K562 (cell line): Measurements from ENCODE around the gene RNF187. TPM values are rescaled to one million over a fixed set of nuclear protein-coding genes. Genes with fewer than 3 reads are reported as not detected.
A peak's percentile ranks its signal among the peaks of the same experiment; 100 is the strongest.

Experiments
- ATAC-seq: fragments of 200-7000 bp; cut with Tn5 transposase; 3 replicates; pipeline ENCODE4 v1.9.1; 2020; ENCODE audit warnings: moderate library complexity
- Bru-seq: library from RNA; stranded (reverse); fragments of 400-500 nt; gene quantifications from one replicate; lab custom pipeline; 2021; lab: Mats Ljungman, UMichigan
- BruChase-seq, 2 experiments: library from RNA; stranded (reverse); fragments of 400-500 nt; gene quantifications; one replicate each; lab custom pipeline; 2021; lab: Mats Ljungman, UMichigan
- BruUV-seq: library from RNA; stranded (reverse); fragments of 400-500 nt; replicated peaks from 2 replicates; lab custom pipeline; 2021; lab: Mats Ljungman, UMichigan
- CTCF ChIA-PET: fragments of 300-600 bp; formaldehyde crosslinking; extraction: SDS; loops from one replicate; lab custom pipeline; 2021; ENCODE audit warnings: low intra/inter-chr PET ratio; lab: Yijun Ruan, JAX
- POLR2A ChIA-PET: fragments of 300-600, 350-650 bp; sonication (Branson Sonifier 250); formaldehyde crosslinking; extraction: SDS; loops from one replicate; lab custom pipeline; 2021; ENCODE audit warnings: antibody characterized with exemption, inconsistent platforms; lab: Yijun Ruan, JAX
- DNase-seq, 4 experiments: peaks; one replicate each; pipeline versions ENCODE4 v3.0.0 to v3.0.0-alpha.2; 2011 to 2018; ENCODE audit warnings: low spot score in 3 of 4, mixed read lengths in 3 of 4; ENCODE audit errors: extremely low read depth in 1 of 4
- FAIRE-seq: peaks from 2 replicates; lab custom pipeline; 2011; peaks lifted over from hg19 to GRCh38; lab: Jason Lieb, UNC
- H2AFZ ChIP-seq: 2 replicates; pipeline ENCODE4 v1.6.0; 2011; ENCODE audit warnings: low read depth, low read length, control low read depth, inconsistent platforms
- H3K27ac ChIP-seq: fragments of 200-600 bp; 3 replicates; pipeline ENCODE4 v1.8.0; 2011; ENCODE audit warnings: low read depth, mild to moderate bottlenecking, control low read depth, inconsistent platforms, low read length, moderate library complexity, mixed read lengths; ENCODE audit errors: extremely low read depth
- H3K27me3 ChIP-seq, 2 experiments: fragments of 300-600 bp in 1 of 2; 2 replicates in 1 of 2; 3 replicates in 1 of 2; pipeline versions ENCODE4 v1.6.0 to v1.8.0; 2011; ENCODE audit warnings: inconsistent platforms in 2 of 2, low read length in 2 of 2, mild to moderate bottlenecking in 1 of 2, mixed read lengths in 1 of 2, moderate library complexity in 1 of 2; ENCODE audit not compliant: control insufficient read depth in 2 of 2, insufficient read depth in 2 of 2
- H3K36me3 ChIP-seq: fragments of 300-600 bp; 3 replicates; pipeline ENCODE4 v1.8.0; 2011; ENCODE audit warnings: mild to moderate bottlenecking, low read length, inconsistent platforms; ENCODE audit not compliant: control insufficient read depth, insufficient read depth
- H3K4me1 ChIP-seq, 2 experiments: fragments of 200-600 bp in 1 of 2; replicated peaks in 1 of 2; 2 replicates in 1 of 2; 3 replicates in 1 of 2; pipeline versions ENCODE4 v1.5.1 to v1.8.0; 2011; ENCODE audit warnings: inconsistent platforms in 2 of 2, low read length in 2 of 2, mild to moderate bottlenecking in 1 of 2, mixed read lengths in 1 of 2, moderate library complexity in 1 of 2; ENCODE audit not compliant: control insufficient read depth in 2 of 2, insufficient read depth in 2 of 2
- H3K4me2 ChIP-seq: 2 replicates; pipeline ENCODE4 v1.6.1; 2011; ENCODE audit warnings: low read length, control low read depth, inconsistent platforms, mixed read lengths; ENCODE audit not compliant: insufficient read depth
- H3K4me3 ChIP-seq: fragments of 200-600 bp; sonication (generic), shearing (Covaris generic); 2 replicates; pipeline ENCODE4 v1.5.1; 2016; ENCODE audit warnings: control low read depth, inconsistent platforms
- H3K79me2 ChIP-seq: fragments of 200-600 bp; 3 replicates; pipeline ENCODE4 v1.8.0; 2011; ENCODE audit warnings: low read length, inconsistent platforms; ENCODE audit not compliant: control insufficient read depth, insufficient read depth
- H3K9ac ChIP-seq, 2 experiments: 2 replicates each; pipeline versions ENCODE4 v1.6.0 to v1.6.1; 2011; ENCODE audit warnings: low read depth in 2 of 2, low read length in 2 of 2, control low read depth in 1 of 2, inconsistent platforms in 1 of 2, mild to moderate bottlenecking in 1 of 2, mixed read lengths in 1 of 2; ENCODE audit not compliant: insufficient read depth in 1 of 2
- H3K9me1 ChIP-seq: one replicate; pipeline ENCODE4 v1.6.0; 2011; ENCODE audit warnings: inconsistent platforms, mild to moderate bottlenecking, low read length, moderate library complexity; ENCODE audit not compliant: control insufficient read depth, insufficient read depth
- H3K9me3 ChIP-seq: replicated peaks from 2 replicates; pipeline ENCODE4 v1.5.1; 2011; ENCODE audit warnings: low read depth, low read length, inconsistent platforms; ENCODE audit not compliant: control insufficient read depth, insufficient read depth
- H4K20me1 ChIP-seq: replicated peaks from 2 replicates; pipeline ENCODE4 v1.6.1; 2011; ENCODE audit warnings: low read length, inconsistent platforms, mixed read lengths; ENCODE audit not compliant: control insufficient read depth, insufficient read depth
- FOXM1 ChIP-seq, 2 experiments: fragments of 450-650 bp in 1 of 2; sonication (generic) in 1 of 2; formaldehyde crosslinking in 1 of 2; IDR thresholded peaks; 2 replicates each; pipeline versions ENCODE4 v1.6.1 to v1.9.0; 2017 to 2022; ENCODE audit warnings: low read depth in 2 of 2, mild to moderate bottlenecking in 2 of 2, missing genetic modification reagents in 1 of 2, moderate library complexity in 1 of 2
- HIVEP1 ChIP-seq: fragments of 250-450 bp; sonication (Bioruptor Pico); IDR thresholded peaks from 2 replicates; pipeline ENCODE4 v1.4.0; 2020; ENCODE audit warnings: mild to moderate bottlenecking
- SFPQ ChIP-seq: fragments of 200-400 bp; formaldehyde crosslinking; IDR thresholded peaks from 2 replicates; pipeline ENCODE4 v1.6.1; 2017; ENCODE audit warnings: mild to moderate bottlenecking, low read depth, low read length, moderate library complexity
- ZBTB8A ChIP-seq: fragments of 450-650 bp; IDR thresholded peaks from 2 replicates; pipeline ENCODE4 v1.6.1; 2018; ENCODE audit warnings: mild to moderate bottlenecking, moderate library complexity; ENCODE audit not compliant: partially characterized antibody
- ZNF146 ChIP-seq: IDR thresholded peaks from one replicate; pipeline ENCODE4 v1.6.1; 2018; ENCODE audit warnings: missing compliant biosample characterization; ENCODE audit not compliant: unreplicated experiment
- ZSCAN29 ChIP-seq: fragments of 450-650 bp; IDR thresholded peaks from 2 replicates; pipeline ENCODE4 v1.6.1; 2017
- WGBS: fragments of 100-300 bp; shearing (Covaris generic); methylation state at CpG from one replicate; pipeline ENCODE4 v1.1.6; 2016; ENCODE audit warnings: low coverage, mixed read lengths; ENCODE audit not compliant: insufficient coverage; ENCODE audit errors: missing lambda C conversion rate; 5-methylcytosine and 5-hydroxymethylcytosine counted together
- in situ Hi-C: fragments of 300-500 bp; cut with MboI; formaldehyde crosslinking; loops from 4 replicates; pipeline ENCODE4 v1.15.0; 2018; ENCODE audit warnings: inconsistent platforms, mixed read lengths
- intact Hi-C: fragments of 100-400 bp; cut with micrococcal nuclease; formaldehyde crosslinking; loops from 2 replicates; pipeline ENCODE4 v1.14.2; 2022
- long read RNA-seq, 3 experiments: library from polyadenylated mRNA in 2 of 3; library from RNA in 1 of 3; unstranded in 2 of 3; stranded (forward) in 1 of 3; transcript quantifications; one replicate each; pipeline ENCODE4 v2.0.0, GENCODE V29; 2019 to 2022
- polyA minus RNA-seq, 3 experiments: library from RNA; depleted of rRNA, polyadenylated mRNA; stranded (reverse); fragments of >200 nt; gene quantifications; 2 replicates each; pipeline ENCODE4 v1.2.3, GENCODE V29; 2011
- polyA plus RNA-seq, 8 experiments: library from polyadenylated mRNA; depleted of rRNA in 4 of 8; stranded (reverse) in 5 of 8; unstranded in 3 of 8; fragments of >200 nt; fragmentation: Nextera tagmentation in 2 of 8; fragmentation: Illumina TruSeq in 1 of 8; extraction: Ambion mirVana in 2 of 8; extraction: Trizol in 1 of 8; gene quantifications; 2 replicates each; pipeline versions ENCODE4 v1.2.1 to v1.2.3, GENCODE V29; 2011 to 2014; ENCODE audit warnings: inconsistent platforms in 1 of 8, missing spikeins in 1 of 8
- total RNA-seq, 7 experiments: library from RNA; depleted of rRNA in 6 of 7; stranded (reverse); fragments of >200 nt in 6 of 7; fragmentation: Illumina TruSeq in 2 of 7; extraction: Trizol in 2 of 7; gene quantifications; 2 replicates each; pipeline versions ENCODE4 v1.2.1 to v1.2.3, GENCODE V29; 2011 to 2021; ENCODE audit warnings: low replicate concordance in 1 of 7
- TF ChIP-seq, protein P1 (sequence below), 2 experiments: fragments of 450-650 bp in 1 of 2; IDR thresholded peaks; 2 replicates each; pipeline ENCODE4 v1.6.1; 2011 to 2017; ENCODE audit warnings: low read depth in 2 of 2, antibody characterized with exemption in 1 of 2, borderline replicate concordance in 1 of 2, low read length in 1 of 2, mild to moderate bottlenecking in 1 of 2, mixed read lengths in 1 of 2; ENCODE audit not compliant: control insufficient read depth in 1 of 2

Gene RNF187
- 15.0 and 31.2 TPM in 2 replicates for total RNA-seq (2011; cell fraction: chromatin; rRNA removed; ENCODE audit: low replicate concordance)
- total RNA-seq (2011; cell fraction: nucleolus; rRNA removed) = 24.3 and 25.7 TPM in 2 replicates
- total RNA-seq (2011; cell fraction: nucleoplasm; rRNA removed) = 24.3 and 28.9 TPM in 2 replicates
- 44.1 and 53.7 TPM in 2 replicates for total RNA-seq (2014; rRNA removed)
- 32.0 and 40.3 TPM in 2 replicates for total RNA-seq (2014; rRNA removed; fragmentation: Illumina TruSeq; extraction: Trizol)
- 36.8 and 38.1 TPM in 2 replicates for total RNA-seq (2015; rRNA removed; fragmentation: Illumina TruSeq; extraction: Trizol)
- 114 and 119 TPM in 2 replicates for total RNA-seq (2021)
- 45.6 and 52.7 TPM in 2 replicates for polyA plus RNA-seq (2011; rRNA removed)
- 69.5 and 81.8 TPM in 2 replicates for polyA plus RNA-seq (2011; cell fraction: cytosol; rRNA removed)
- polyA plus RNA-seq (2011; cell fraction: nucleus; rRNA removed) = 23.0 and 28.0 TPM in 2 replicates
- 80.6 and 187 TPM in 2 replicates for polyA plus RNA-seq (2012)
- polyA plus RNA-seq (2014; fragmentation: Illumina TruSeq; extraction: Trizol) = 53.9 and 60.8 TPM in 2 replicates
- polyA plus RNA-seq (2014; fragmentation: Nextera tagmentation; extraction: Ambion mirVana) = 1 to 10 TPM; 2.3 to 3.2 TPM
- 41.9 and 42.2 TPM in 2 replicates for polyA plus RNA-seq (2014; rRNA removed)
- 42.6 and 50.7 TPM in 2 replicates for polyA minus RNA-seq (2011; rRNA and poly(A)+ RNA removed)
- polyA minus RNA-seq (2011; cell fraction: cytosol; rRNA and poly(A)+ RNA removed) = 44.9 and 65.3 TPM in 2 replicates
- 7.5 and 16.1 TPM in 2 replicates for polyA minus RNA-seq (2011; cell fraction: nucleus; rRNA and poly(A)+ RNA removed)
- Bru-seq, nascent RNA = percentile 77 among the genes with signal in this experiment
- percentile 80 among the genes with signal in this experiment for BruChase-seq, experiment 1, labeled RNA remaining after a 2-hour chase
- percentile 81 among the genes with signal in this experiment for BruChase-seq, experiment 2, labeled RNA remaining after a 6-hour chase
- long read RNA-seq, experiment 1, transcript RNF187-201 (4 exons, 3,017 nt) = major isoform, 252 of 674 reads
- long read RNA-seq, experiment 1, partial matches to known transcripts = 30 of 674 reads
- long read RNA-seq, experiment 1, other reads (novel, unspliced or antisense) = 392 of 674 reads
- long read RNA-seq, experiment 2, partial matches to known transcripts = 26 of 194 reads
- long read RNA-seq, experiment 2, other reads (novel, unspliced or antisense) = 168 of 194 reads
- long read RNA-seq, experiment 3, transcript RNF187-201 (4 exons, 3,017 nt) = major isoform, 91 of 99 reads
- long read RNA-seq, experiment 3, partial matches to known transcripts = 3 of 99 reads
- long read RNA-seq, experiment 3, other reads (novel, unspliced or antisense) = 5 of 99 reads

DNA sequence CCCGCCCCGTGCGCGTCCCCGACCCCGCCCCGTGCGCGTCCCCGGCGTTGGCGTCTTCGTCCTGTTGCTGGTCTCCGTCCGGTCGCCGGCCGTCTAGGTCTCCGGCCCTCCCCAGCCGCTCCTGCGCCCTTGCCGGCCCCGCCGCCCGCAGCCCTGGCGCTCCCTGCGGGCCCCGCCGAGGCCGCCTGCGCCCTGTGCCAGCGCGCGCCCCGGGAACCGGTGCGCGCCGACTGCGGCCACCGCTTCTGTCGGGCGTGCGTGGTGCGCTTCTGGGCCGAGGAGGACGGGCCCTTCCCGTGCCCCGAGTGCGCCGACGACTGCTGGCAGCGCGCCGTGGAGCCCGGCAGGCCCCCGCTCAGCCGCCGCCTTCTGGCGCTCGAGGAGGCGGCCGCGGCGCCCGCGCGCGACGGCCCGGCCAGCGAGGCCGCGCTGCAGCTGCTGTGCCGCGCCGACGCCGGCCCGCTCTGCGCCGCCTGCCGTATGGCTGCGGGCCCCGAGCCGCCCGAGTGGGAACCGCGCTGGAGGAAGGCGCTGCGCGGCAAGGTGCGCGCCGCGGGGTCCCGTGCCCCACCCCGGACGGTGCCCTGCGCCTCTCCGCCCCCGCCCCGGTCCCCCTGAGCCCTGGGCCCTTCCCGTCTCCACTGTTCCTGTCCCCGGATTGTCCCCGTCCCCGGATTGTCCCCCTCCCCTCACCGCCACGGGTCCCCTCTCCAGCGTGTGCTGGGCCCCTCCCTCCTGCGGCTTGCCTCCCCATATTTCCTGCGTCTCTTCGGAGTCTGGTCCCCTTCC lies at the start of gene RNF187:
Gene RNF187 (plus strand): TSS at position 47 of the 789 bp plus-strand sequence.
- intact Hi-C loops = loop anchor here (2.0 kb wide), 1 partner anchor 31 kb away; a partner anchor contains a TSS
- Histone ChIP-seq H3K9me1 (no peaks in the 10 kb centered on the region), H3K27ac (peak within 1 kb of the TSS; percentile 97), H3K4me1 (peaks cover 37 to 46% of the 10 kb centered on the region in 2 experiments), H3K79me2 (peaks cover 25% of the 10 kb centered on the region), H3K36me3 (peaks cover 29% of the 10 kb centered on the region; the same call in 2 of the 3 replicates), H3K27me3 (no peaks in the 10 kb centered on the region), H3K9me3 (no peaks in the 10 kb centered on the region), H2AFZ (peak within 1 kb of the TSS; percentile 99), H3K4me3 (peak within 1 kb of the TSS; percentile 75), H3K9ac (peak within 1 kb of the TSS; percentile 85 to 95), H3K4me2 (peak within 1 kb of the TSS; percentile 98), H4K20me1 (no peaks in the 10 kb centered on the region; the same call in 1 of the 2 replicates)
- peak; percentile 50 for ATAC-seq
- ChIA-PET CTCF (no interaction called here), POLR2A (interaction anchor here (0.6 to 6.2 kb wide), 8 partner anchors 10 to 30 kb away, joined by 3 to 64 read pairs (median 8); a partner anchor contains a TSS)
- in situ Hi-C loops = no loop called here
- DNase-seq = peak; percentile 66 to 95 (median 95)
- FAIRE-seq = no peak
- BruUV-seq = no TSS peak
- WGBS = under 1% methylated on average over 76 of the region's 113 CpGs
- TF ChIP-seq FOXM1 (IDR thresholded peaks at IDR 0.05; ENCODE audit: low read depth) (no peak), FOXM1 (CRISPR knock-in tag; IDR thresholded peaks at IDR 0.05; ENCODE audit: low read depth) (0 out of 2 replicates have a peak, but pooled peaks have one; percentile 4), ZNF146 (CRISPR knock-in tag) (no peak), ZSCAN29 (peak; percentile 62; the same call in 1 of the 2 replicates), SFPQ (no peak), ZBTB8A (no peak), HIVEP1 (no peak)
- TF ChIP-seq, protein P1, sequence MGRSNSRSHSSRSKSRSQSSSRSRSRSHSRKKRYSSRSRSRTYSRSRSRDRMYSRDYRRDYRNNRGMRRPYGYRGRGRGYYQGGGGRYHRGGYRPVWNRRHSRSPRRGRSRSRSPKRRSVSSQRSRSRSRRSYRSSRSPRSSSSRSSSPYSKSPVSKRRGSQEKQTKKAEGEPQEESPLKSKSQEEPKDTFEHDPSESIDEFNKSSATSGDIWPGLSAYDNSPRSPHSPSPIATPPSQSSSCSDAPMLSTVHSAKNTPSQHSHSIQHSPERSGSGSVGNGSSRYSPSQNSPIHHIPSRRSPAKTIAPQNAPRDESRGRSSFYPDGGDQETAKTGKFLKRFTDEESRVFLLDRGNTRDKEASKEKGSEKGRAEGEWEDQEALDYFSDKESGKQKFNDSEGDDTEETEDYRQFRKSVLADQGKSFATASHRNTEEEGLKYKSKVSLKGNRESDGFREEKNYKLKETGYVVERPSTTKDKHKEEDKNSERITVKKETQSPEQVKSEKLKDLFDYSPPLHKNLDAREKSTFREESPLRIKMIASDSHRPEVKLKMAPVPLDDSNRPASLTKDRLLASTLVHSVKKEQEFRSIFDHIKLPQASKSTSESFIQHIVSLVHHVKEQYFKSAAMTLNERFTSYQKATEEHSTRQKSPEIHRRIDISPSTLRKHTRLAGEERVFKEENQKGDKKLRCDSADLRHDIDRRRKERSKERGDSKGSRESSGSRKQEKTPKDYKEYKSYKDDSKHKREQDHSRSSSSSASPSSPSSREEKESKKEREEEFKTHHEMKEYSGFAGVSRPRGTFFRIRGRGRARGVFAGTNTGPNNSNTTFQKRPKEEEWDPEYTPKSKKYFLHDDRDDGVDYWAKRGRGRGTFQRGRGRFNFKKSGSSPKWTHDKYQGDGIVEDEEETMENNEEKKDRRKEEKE (IDR thresholded peaks at IDR 0.05; ENCODE audit: borderline replicate concordance in 1 of 2, control insufficient read depth in 1 of 2, low read depth in 2 of 2, low read length in 1 of 2) = no peak
